Mesendoderm (in vitro differentiated cells): ENCODE data around the gene TMC8.

Source experiments
- DNase-seq: peaks from one replicate; pipeline ENCODE4 v3.0.0; 2013
- H2AK5ac ChIP-seq: 2 replicates; pipeline ENCODE4 v1.6.1; 2013; ENCODE audit warnings: low read length, inconsistent platforms
- H2BK120ac ChIP-seq: 2 replicates; pipeline ENCODE4 v1.6.1; 2013; ENCODE audit warnings: low read depth, mild to moderate bottlenecking, low read length, moderate library complexity, mixed read lengths
- H2BK15ac ChIP-seq: replicated peaks from 2 replicates; pipeline ENCODE4 v1.6.1; 2013; ENCODE audit warnings: low read depth, mild to moderate bottlenecking, moderate library complexity
- H2BK5ac ChIP-seq: 2 replicates; pipeline ENCODE4 v1.6.1; 2013; ENCODE audit warnings: low read length, inconsistent platforms
- H3K18ac ChIP-seq: 2 replicates; pipeline ENCODE4 v1.6.1; 2013; ENCODE audit warnings: mild to moderate bottlenecking, low read length, mixed read lengths
- H3K23ac ChIP-seq: one replicate; pipeline ENCODE4 v1.6.1; 2013; ENCODE audit warnings: low read length
- H3K27ac ChIP-seq: 2 replicates; pipeline ENCODE4 v1.5.1; 2013; ENCODE audit warnings: low read depth, mild to moderate bottlenecking, inconsistent platforms, low read length, moderate library complexity
- H3K27me3 ChIP-seq: 2 replicates; pipeline ENCODE4 v1.6.1; 2013; ENCODE audit warnings: low read length, control low read depth, mild to moderate bottlenecking, inconsistent platforms; ENCODE audit not compliant: insufficient read depth, poor library complexity
- H3K36me3 ChIP-seq: 2 replicates; pipeline ENCODE4 v1.6.1; 2013; ENCODE audit warnings: low read length, inconsistent platforms; ENCODE audit not compliant: control insufficient read depth, insufficient read depth
- H3K4ac ChIP-seq: one replicate; pipeline ENCODE4 v1.6.1; 2013; ENCODE audit warnings: low read depth, mild to moderate bottlenecking, low read length, moderate library complexity
- H3K4me1 ChIP-seq: 2 replicates; pipeline ENCODE4 v1.6.1; 2013; ENCODE audit warnings: low read depth, low read length, inconsistent platforms; ENCODE audit not compliant: control insufficient read depth
- H3K4me2 ChIP-seq: 2 replicates; pipeline ENCODE4 v1.6.1; 2013; ENCODE audit warnings: low read length
- H3K4me3 ChIP-seq: 2 replicates; pipeline ENCODE4 v1.5.1; 2013; ENCODE audit warnings: mild to moderate bottlenecking, low read length
- H3K56ac ChIP-seq: one replicate; pipeline ENCODE4 v1.6.1; 2013; ENCODE audit warnings: low read length
- H3K79me1 ChIP-seq: 2 replicates; pipeline ENCODE4 v1.6.1; 2013; ENCODE audit warnings: low read length, inconsistent platforms
- H3K79me2 ChIP-seq: 2 replicates; pipeline ENCODE4 v1.6.1; 2013; ENCODE audit warnings: mild to moderate bottlenecking, low read length; ENCODE audit not compliant: control insufficient read depth, insufficient read depth
- H3K9ac ChIP-seq: 2 replicates; pipeline ENCODE4 v1.6.1; 2013; ENCODE audit warnings: low read length, inconsistent platforms
- H4K5ac ChIP-seq: one replicate; pipeline ENCODE4 v1.6.1; 2013; ENCODE audit warnings: low read length
- H4K8ac ChIP-seq: one replicate; pipeline ENCODE4 v1.6.1; 2013; ENCODE audit warnings: low read depth, mild to moderate bottlenecking, control low read depth, low read length, moderate library complexity
- WGBS: extraction: QIAGEN DNeasy Blood & Tissue Kit; methylation state at CpG from one replicate; pipeline ENCODE4 v1.1.7; 2013; ENCODE audit warnings: low lambda C conversion rate, missing lambda C conversion rate; ENCODE audit not compliant: insufficient coverage; ENCODE audit errors: extremely low coverage; 5-methylcytosine and 5-hydroxymethylcytosine counted together

TMC8 gene

GRCh38 chr17:78123258-78123929 lies 7.2 kb upstream of the TMC8 start:
- no peak overlapping the region for H3K4me2 ChIP-seq
- H2AK5ac ChIP-seq = no peak overlapping the region
- H3K56ac ChIP-seq = no peak overlapping the region
- no peaks in the 10 kb centered on the region for H3K27me3 ChIP-seq
- H2BK5ac ChIP-seq = no peak overlapping the region
- H3K4me3 ChIP-seq = no peak overlapping the region
- H3K79me1 ChIP-seq = peaks cover 8% of the 10 kb centered on the region
- peaks cover 20% of the 10 kb centered on the region for H3K79me2 ChIP-seq
- H2BK120ac ChIP-seq = no peak overlapping the region
- H3K23ac ChIP-seq = no peak overlapping the region
- no peak overlapping the region for H4K8ac ChIP-seq
- peaks cover 3% of the 10 kb centered on the region for H3K4me1 ChIP-seq
- H4K5ac ChIP-seq = no peak overlapping the region
- H3K27ac ChIP-seq = no peak overlapping the region
- peaks cover 23% of the 10 kb centered on the region for H3K36me3 ChIP-seq
- no peak overlapping the region for H2BK15ac ChIP-seq
- H3K18ac ChIP-seq = no peak overlapping the region
- no peak overlapping the region for H3K9ac ChIP-seq
- H3K4ac ChIP-seq = no peak overlapping the region
- no peak for DNase-seq
- 100% methylated on average over 4 of the region's 5 CpGs for WGBS

- H2BK15ac ChIP-seq = no peak overlapping the region
- no CpG with 5 or more reads among the region's 30 CpGs for WGBS
- no peak overlapping the region for H3K56ac ChIP-seq
- H2BK120ac ChIP-seq = no peak overlapping the region
- H3K36me3 ChIP-seq = peaks cover 20% of the 10 kb centered on the region
- H3K79me2 ChIP-seq = peaks cover 20% of the 10 kb centered on the region
- H3K27ac ChIP-seq = no peak overlapping the region
- no peak overlapping the region for H3K18ac ChIP-seq
- no peak overlapping the region for H2BK5ac ChIP-seq
- no peaks in the 10 kb centered on the region for H3K27me3 ChIP-seq
- no peak overlapping the region for H3K4me3 ChIP-seq
- no peak overlapping the region for H4K8ac ChIP-seq
- H3K4me1 ChIP-seq = peaks cover 3% of the 10 kb centered on the region
- H3K79me1 ChIP-seq = peaks cover 8% of the 10 kb centered on the region
- no peak overlapping the region for H3K9ac ChIP-seq
- H4K5ac ChIP-seq = no peak overlapping the region
- H2AK5ac ChIP-seq = no peak overlapping the region
- DNase-seq = no peak
- no peak overlapping the region for H3K4ac ChIP-seq
- no peak overlapping the region for H3K23ac ChIP-seq
- no peak overlapping the region for H3K4me2 ChIP-seq
Observed at GRCh38 chr17:78124081-78124835, 6.3 kb upstream of the TMC8 start.

GRCh38 chr17:78124836-78125137 lies 5.8 kb upstream of the TMC8 start:
- WGBS = no CpG with 5 or more reads among the region's 12 CpGs
- H2BK120ac ChIP-seq = no peak overlapping the region
- no peak overlapping the region for H3K27ac ChIP-seq
- H3K4me2 ChIP-seq = no peak overlapping the region
- H3K23ac ChIP-seq = no peak overlapping the region
- H2AK5ac ChIP-seq = no peak overlapping the region
- H3K9ac ChIP-seq = no peak overlapping the region
- H3K4ac ChIP-seq = no peak overlapping the region
- no peak for DNase-seq
- no peak overlapping the region for H2BK5ac ChIP-seq
- no peak overlapping the region for H4K5ac ChIP-seq
- no peak overlapping the region for H3K56ac ChIP-seq
- peaks cover 20% of the 10 kb centered on the region for H3K36me3 ChIP-seq
- H3K4me3 ChIP-seq = no peak overlapping the region
- H3K79me2 ChIP-seq = peaks cover 20% of the 10 kb centered on the region
- H3K27me3 ChIP-seq = no peaks in the 10 kb centered on the region
- no peak overlapping the region for H3K18ac ChIP-seq
- H2BK15ac ChIP-seq = no peak overlapping the region
- H3K4me1 ChIP-seq = peaks cover 8% of the 10 kb centered on the region
- no peak overlapping the region for H4K8ac ChIP-seq
- H3K79me1 ChIP-seq = peaks cover 8% of the 10 kb centered on the region

- Histone ChIP-seq H3K9ac (no peak overlapping the region), H3K36me3 (peaks cover 20% of the 10 kb centered on the region), H3K56ac (peak overlapping the region; percentile 42), H3K27ac (no peak overlapping the region), H3K4me1 (peaks cover 10% of the 10 kb centered on the region), H4K5ac (no peak overlapping the region), H3K4ac (no peak overlapping the region), H3K18ac (no peak overlapping the region), H4K8ac (no peak overlapping the region), H3K4me2 (no peak overlapping the region), H3K23ac (no peak overlapping the region), H2AK5ac (no peak overlapping the region), H3K79me1 (peaks cover 8% of the 10 kb centered on the region), H3K27me3 (no peaks in the 10 kb centered on the region), H3K79me2 (peaks cover 20% of the 10 kb centered on the region), H2BK120ac (no peak overlapping the region), H2BK15ac (no peak overlapping the region), H2BK5ac (no peak overlapping the region), H3K4me3 (no peak overlapping the region)
- DNase-seq = no peak
- WGBS = no CpG with 5 or more reads among the region's 39 CpGs
Observed at GRCh38 chr17:78125138-78125913, 5.2 kb upstream of the TMC8 start.

- Histone ChIP-seq H3K23ac (no peak overlapping the region), H3K27ac (peak overlapping the region; percentile 1), H3K4ac (peak overlapping the region; percentile 21), H4K8ac (no peak overlapping the region), H3K4me2 (no peak overlapping the region), H4K5ac (no peak overlapping the region), H2BK120ac (no peak overlapping the region), H3K27me3 (no peaks in the 10 kb centered on the region), H2BK5ac (no peak overlapping the region), H3K56ac (peak overlapping the region; percentile 87), H3K36me3 (peaks cover 20% of the 10 kb centered on the region), H3K4me1 (peaks cover 11% of the 10 kb centered on the region), H3K18ac (peak overlapping the region; percentile 43), H2AK5ac (no peak overlapping the region), H3K9ac (peak overlapping the region; percentile 79), H3K79me1 (peaks cover 8% of the 10 kb centered on the region), H3K4me3 (no peak overlapping the region), H2BK15ac (no peak overlapping the region), H3K79me2 (peaks cover 20% of the 10 kb centered on the region)
- WGBS = no CpG with 5 or more reads among the region's 25 CpGs
- no peak for DNase-seq
Observed at GRCh38 chr17:78125976-78126894, 4.3 kb upstream of the TMC8 start.
